Keratinocyte (primary cell): Measurements from ENCODE around the gene SAMHD1. TPM values are rescaled to one million over a fixed set of nuclear protein-coding genes. Genes with fewer than 3 reads are reported as not detected.

ENCODE experiments used
- DNase-seq: peaks from one replicate; pipeline ENCODE4 v3.0.0-alpha.2; 2011; ENCODE audit warnings: low read depth, missing footprints, low spot score
- FAIRE-seq: peaks from 2 replicates; lab custom pipeline; 2011; peaks lifted over from hg19 to GRCh38; lab: Jason Lieb, UNC
- H2AFZ ChIP-seq: 2 replicates; pipeline ENCODE4 v1.6.0; 2012; ENCODE audit warnings: low read length, control low read depth, inconsistent platforms; ENCODE audit not compliant: control insufficient read depth
- H3K27ac ChIP-seq: 2 replicates; pipeline ENCODE4 v1.5.1; 2011; ENCODE audit warnings: low read length; ENCODE audit not compliant: control insufficient read depth, insufficient read depth
- H3K27me3 ChIP-seq: 3 replicates; pipeline ENCODE4 v1.6.0; 2011; ENCODE audit warnings: low read length; ENCODE audit not compliant: control insufficient read depth, insufficient read depth; ENCODE audit errors: extremely low read depth
- H3K36me3 ChIP-seq, 2 experiments: 2 replicates in 1 of 2; 3 replicates in 1 of 2; pipeline ENCODE4 v1.5.1; 2011; ENCODE audit warnings: low read length in 2 of 2, mild to moderate bottlenecking in 1 of 2; ENCODE audit not compliant: control insufficient read depth in 2 of 2, insufficient read depth in 2 of 2; ENCODE audit errors: extremely low read depth in 1 of 2
- H3K4me1 ChIP-seq: 3 replicates; pipeline ENCODE4 v1.5.1; 2011; ENCODE audit warnings: low read length; ENCODE audit not compliant: control insufficient read depth, insufficient read depth; ENCODE audit errors: extremely low read depth
- H3K4me2 ChIP-seq: 3 replicates; pipeline ENCODE4 v1.6.0; 2011; ENCODE audit warnings: low read depth, low read length; ENCODE audit not compliant: control insufficient read depth, insufficient read depth; ENCODE audit errors: extremely low read depth
- H3K4me3 ChIP-seq, 3 experiments: fragments of 200-600 bp in 1 of 3; sonication (generic) in 1 of 3; 2 replicates in 2 of 3; 3 replicates in 1 of 3; pipeline ENCODE4 v1.5.1; 2011 to 2016; ENCODE audit warnings: low read length in 3 of 3, mild to moderate bottlenecking in 3 of 3, control low read depth in 2 of 3, inconsistent platforms in 1 of 3, low read depth in 1 of 3, mixed read lengths in 1 of 3, mixed run types in 1 of 3, moderate library complexity in 1 of 3; ENCODE audit not compliant: control insufficient read depth in 2 of 3, insufficient read depth in 2 of 3; ENCODE audit errors: extremely low read depth in 1 of 3
- H3K79me2 ChIP-seq: 2 replicates; pipeline ENCODE4 v1.6.0; 2012; ENCODE audit warnings: low read length; ENCODE audit not compliant: control insufficient read depth, insufficient read depth
- H3K9ac ChIP-seq: 3 replicates; pipeline ENCODE4 v1.6.0; 2011; ENCODE audit warnings: low read length; ENCODE audit not compliant: control insufficient read depth, insufficient read depth; ENCODE audit errors: extremely low read depth
- H3K9me1 ChIP-seq: 3 replicates; pipeline ENCODE4 v1.6.0; 2011; ENCODE audit warnings: low read length; ENCODE audit not compliant: control insufficient read depth, insufficient read depth; ENCODE audit errors: extremely low read depth
- H3K9me3 ChIP-seq: 2 replicates; pipeline ENCODE4 v1.5.1; 2012; ENCODE audit warnings: low read depth, low read length; ENCODE audit not compliant: control insufficient read depth
- H4K20me1 ChIP-seq: 3 replicates; pipeline ENCODE4 v1.6.0; 2011; ENCODE audit warnings: low read length; ENCODE audit not compliant: control insufficient read depth, insufficient read depth; ENCODE audit errors: extremely low read depth
- EZH2 ChIP-seq: IDR thresholded peaks from one replicate; pipeline ENCODE4 v1.6.1; 2012; ENCODE audit warnings: inconsistent platforms, mild to moderate bottlenecking, low read length, moderate library complexity
- dilution Hi-C: fragments of 300-500 bp; cut with MboI; formaldehyde crosslinking; loops from one replicate; pipeline ENCODE4 v1.7.0; 2020; ENCODE audit warnings: low sequenced_read_pairs; ENCODE audit not compliant: extremely low pct_ligation_motif_present
- polyA plus RNA-seq, 5 experiments: library from polyadenylated mRNA; depleted of rRNA in 3 of 5; stranded (reverse) in 3 of 5; stranded (forward) in 1 of 5; unstranded in 1 of 5; fragments of >200 nt; gene quantifications; 1 replicate in 1 of 5; 2 replicates in 3 of 5; 3 replicates in 1 of 5; pipeline versions ENCODE4 v1.2.1 to v1.2.3, GENCODE V29; 2011 to 2012; ENCODE audit warnings: missing spikeins in 2 of 5, low read depth in 1 of 5, low replicate concordance in 1 of 5
- TF ChIP-seq, protein P1 (sequence below), 3 experiments: IDR thresholded peaks in 1 of 3; conservative IDR thresholded peaks in 1 of 3; optimal IDR thresholded peaks in 1 of 3; 2 replicates in 2 of 3; 3 replicates in 1 of 3; pipeline versions ENCODE3 to v1.5.1; 2011; ENCODE audit warnings: low read length in 3 of 3, mild to moderate bottlenecking in 3 of 3, moderate library complexity in 2 of 3, control low read depth in 1 of 3, inconsistent platforms in 1 of 3; ENCODE audit not compliant: insufficient read depth in 2 of 3; ENCODE audit errors: extremely low read depth in 1 of 3

The SAMHD1 gene
- polyA plus RNA-seq, 1 donor (not counting 4 experiments of a cell fraction or from before 2014, with no cell fraction given): 26.5 TPM

DNA sequence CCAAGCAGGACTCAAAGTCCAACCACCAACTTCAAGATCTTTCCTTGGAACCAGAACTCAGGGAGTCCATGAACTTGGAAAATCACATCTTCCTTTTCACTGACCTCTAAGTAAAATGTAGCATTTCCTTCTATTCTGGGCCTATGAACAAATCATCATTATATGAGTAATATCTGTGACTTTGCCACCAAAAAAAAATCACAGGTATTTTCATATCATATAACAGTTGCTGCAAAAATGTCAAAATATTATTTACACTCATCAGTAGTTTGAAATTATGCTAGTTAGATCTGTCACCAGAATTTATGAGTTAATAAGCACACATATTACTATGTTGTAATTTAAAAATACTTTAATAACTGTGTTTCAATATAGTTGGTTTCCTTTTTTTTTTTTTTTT lies 102.8 kb downstream of the SAMHD1 start:
- Histone ChIP-seq H3K9me1 (no peaks in the 10 kb centered on the region), H3K4me2 (no peak overlapping the region), H3K79me2 (peaks cover 73% of the 10 kb centered on the region), H3K27me3 (no peaks in the 10 kb centered on the region), H2AFZ (no peak overlapping the region), H3K4me3 (no peak overlapping the region), H4K20me1 (peaks cover 3% of the 10 kb centered on the region), H3K9me3 (no peaks in the 10 kb centered on the region), H3K27ac (no peak overlapping the region), H3K36me3 (peaks cover 4 to 6% of the 10 kb centered on the region in 2 experiments), H3K9ac (no peak overlapping the region), H3K4me1 (peaks cover 18% of the 10 kb centered on the region)
- TF ChIP-seq, protein P1, sequence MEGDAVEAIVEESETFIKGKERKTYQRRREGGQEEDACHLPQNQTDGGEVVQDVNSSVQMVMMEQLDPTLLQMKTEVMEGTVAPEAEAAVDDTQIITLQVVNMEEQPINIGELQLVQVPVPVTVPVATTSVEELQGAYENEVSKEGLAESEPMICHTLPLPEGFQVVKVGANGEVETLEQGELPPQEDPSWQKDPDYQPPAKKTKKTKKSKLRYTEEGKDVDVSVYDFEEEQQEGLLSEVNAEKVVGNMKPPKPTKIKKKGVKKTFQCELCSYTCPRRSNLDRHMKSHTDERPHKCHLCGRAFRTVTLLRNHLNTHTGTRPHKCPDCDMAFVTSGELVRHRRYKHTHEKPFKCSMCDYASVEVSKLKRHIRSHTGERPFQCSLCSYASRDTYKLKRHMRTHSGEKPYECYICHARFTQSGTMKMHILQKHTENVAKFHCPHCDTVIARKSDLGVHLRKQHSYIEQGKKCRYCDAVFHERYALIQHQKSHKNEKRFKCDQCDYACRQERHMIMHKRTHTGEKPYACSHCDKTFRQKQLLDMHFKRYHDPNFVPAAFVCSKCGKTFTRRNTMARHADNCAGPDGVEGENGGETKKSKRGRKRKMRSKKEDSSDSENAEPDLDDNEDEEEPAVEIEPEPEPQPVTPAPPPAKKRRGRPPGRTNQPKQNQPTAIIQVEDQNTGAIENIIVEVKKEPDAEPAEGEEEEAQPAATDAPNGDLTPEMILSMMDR (optimal IDR thresholded peaks at IDR 0.05 in 1 of 3, IDR thresholded peaks at IDR 0.05 in 1 of 3, conservative IDR thresholded peaks at IDR 0.05 in 1 of 3; ENCODE audit: extremely low read depth in 1 of 3, insufficient read depth in 2 of 3, low read length in 3 of 3): no peak
- TF ChIP-seq EZH2: no peak
- DNase-seq: no peak
- no peak for FAIRE-seq
- dilution Hi-C loops: no loop called here

DNA sequence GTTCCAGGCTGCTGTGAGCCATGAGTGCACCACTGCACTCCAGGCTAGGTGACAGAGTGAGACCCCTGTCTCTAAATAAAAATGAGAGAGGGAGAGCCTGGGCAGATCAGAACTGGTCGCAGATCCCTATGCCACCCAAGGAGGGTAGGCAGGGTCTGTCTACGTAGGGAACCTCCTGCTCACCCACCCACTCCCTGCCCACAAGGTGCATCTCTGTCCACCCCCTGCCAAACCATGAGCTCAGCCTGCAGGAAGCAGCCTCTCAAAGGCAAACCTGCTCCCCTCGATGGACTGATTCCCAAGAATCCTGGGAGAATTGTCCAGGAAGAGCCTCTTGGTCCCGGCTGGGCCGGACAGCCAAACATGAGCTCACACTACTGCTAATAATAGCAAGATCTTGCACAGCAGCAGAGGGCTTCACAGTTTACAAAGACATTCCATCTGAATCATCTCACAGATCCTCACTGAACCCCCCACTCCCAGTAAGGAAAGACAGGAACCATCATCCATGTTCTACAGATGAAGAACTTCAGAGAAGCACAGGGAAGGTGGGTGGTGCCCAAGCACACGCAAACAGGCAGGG lies 103.3 kb downstream of the SAMHD1 start:
- dilution Hi-C loops: no loop called here
- no peak for FAIRE-seq
- H2AFZ ChIP-seq: no peak overlapping the region

More for the DNA sequence above, 103.3 kb downstream of the SAMHD1 start:
- Histone ChIP-seq H3K4me2 (no peak overlapping the region), H4K20me1 (peaks cover 3% of the 10 kb centered on the region), H3K9ac (no peak overlapping the region), H3K4me3 (no peak overlapping the region), H3K36me3 (peaks cover 1 to 4% of the 10 kb centered on the region in 2 experiments), H3K9me3 (no peaks in the 10 kb centered on the region), H3K79me2 (peaks cover 68% of the 10 kb centered on the region), H3K27me3 (no peaks in the 10 kb centered on the region), H3K4me1 (peaks cover 21% of the 10 kb centered on the region), H3K27ac (peak overlapping the region; percentile 10), H3K9me1 (no peaks in the 10 kb centered on the region)
- DNase-seq: no peak
- TF ChIP-seq, protein P1 (optimal IDR thresholded peaks at IDR 0.05 in 1 of 3, IDR thresholded peaks at IDR 0.05 in 1 of 3, conservative IDR thresholded peaks at IDR 0.05 in 1 of 3; ENCODE audit: extremely low read depth in 1 of 3, insufficient read depth in 2 of 3, low read length in 3 of 3): no peak
- TF ChIP-seq EZH2: no peak
